ENCODE results near the gene TAGAP.
"Not testable (repeated sequence)": the region's sequence is repeated elsewhere in the genome, so short reads cannot be mapped to it uniquely, and the experiment has no call there.

TAGAP gene

GRCh38 chr6:159043251-159043650 lies 1.5 kb downstream of the TAGAP start:
- no peak for DNase-seq

GRCh38 chr6:159042826-159043181 lies 2.0 kb downstream of the TAGAP start:
- no peak for DNase-seq

DNA sequence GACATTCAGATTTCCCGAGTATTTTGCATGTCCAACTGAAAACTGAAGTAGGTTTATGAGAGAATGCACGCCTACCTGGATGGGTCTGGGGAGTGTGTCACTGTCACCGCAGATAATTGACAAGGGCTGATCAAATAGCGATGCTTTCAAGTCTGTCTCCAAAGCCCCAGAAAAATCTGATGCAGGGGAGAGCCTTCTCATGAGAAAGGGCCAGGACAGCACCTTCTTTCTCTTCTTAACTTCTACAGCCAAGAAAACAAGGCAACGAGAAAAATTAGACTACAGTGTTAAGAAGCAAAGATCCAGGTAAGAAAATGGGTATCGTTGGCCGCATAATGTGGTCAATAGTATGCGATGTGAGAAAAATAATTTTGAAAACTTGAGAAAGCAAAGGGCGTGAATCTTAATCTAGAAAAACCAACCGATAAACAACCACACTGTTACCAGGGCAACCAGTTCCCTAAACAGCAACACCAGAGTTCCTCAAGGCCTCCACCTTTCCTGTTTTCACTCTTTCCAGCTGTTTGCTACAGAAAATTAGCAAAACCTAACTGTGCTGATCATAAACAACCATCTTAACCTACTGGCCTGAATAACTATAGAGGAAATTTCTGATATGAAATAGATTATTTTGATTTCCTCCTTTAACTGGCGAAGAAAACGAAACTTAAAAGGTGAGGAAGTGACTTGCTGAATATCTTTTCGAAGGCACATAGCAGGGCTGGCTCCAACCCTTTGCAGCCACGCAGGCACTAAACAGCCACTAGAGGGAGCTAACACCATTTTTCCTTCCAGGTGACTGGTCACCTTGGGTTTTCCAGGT lies 2.6 kb downstream of the TAGAP start:
- peak; percentile 85 for DNase-seq

DNA sequence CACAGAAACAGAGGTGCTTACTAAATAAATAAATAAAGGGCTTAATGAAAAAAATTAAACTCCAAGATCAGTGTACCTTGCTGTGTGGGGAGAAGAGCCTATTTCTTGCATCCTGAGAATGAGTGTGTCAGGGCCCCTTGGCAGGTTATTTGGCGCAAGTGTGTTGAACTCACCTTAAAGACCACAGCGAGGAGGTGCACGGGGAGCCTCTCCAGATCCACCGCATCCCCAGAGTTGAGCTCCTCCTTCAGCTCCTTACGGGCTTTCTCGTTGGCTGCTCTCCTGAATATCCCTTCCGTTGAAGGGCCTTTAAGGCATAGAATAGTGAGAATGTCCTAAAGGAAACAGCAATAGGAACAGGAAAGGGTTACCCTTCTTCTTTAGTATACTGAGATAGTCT lies 3.6 kb downstream of the TAGAP start:
- DNase-seq = no peak

GRCh38 chr6:159039885-159040258 lies 4.9 kb downstream of the TAGAP start:
- no peak for DNase-seq

GRCh38 chr6:159038914-159039884 lies 5.6 kb downstream of the TAGAP start:
- no peak for DNase-seq

DNA sequence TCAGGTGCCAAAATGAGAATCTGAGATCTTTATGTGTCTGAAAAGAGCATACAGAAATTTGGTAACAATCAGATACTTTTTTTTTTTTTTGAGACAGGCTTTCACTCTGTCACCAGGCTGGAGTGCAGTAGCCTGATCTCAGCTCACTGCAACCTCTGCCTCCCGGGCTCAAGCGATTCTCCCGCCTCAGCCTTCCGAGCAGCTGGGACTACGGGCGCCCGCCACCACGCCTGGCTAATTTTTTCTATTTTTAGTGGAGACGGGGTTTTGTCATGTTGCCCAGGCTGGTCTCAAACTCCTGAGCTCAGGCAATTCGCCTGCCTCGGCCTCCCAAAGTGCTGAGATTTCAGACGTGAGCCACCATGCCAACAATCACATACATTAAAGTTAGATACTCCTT lies 6.5 kb downstream of the TAGAP start:
- DNase-seq = not testable (repeated sequence)

- DNase-seq = no peak
Observed at GRCh38 chr6:159037756-159038290, 7.0 kb downstream of the TAGAP start.

- peak; percentile 76 for DNase-seq
Observed at GRCh38 chr6:159036673-159037072, 8.1 kb downstream of the TAGAP start.

GRCh38 chr6:159035891-159036290 lies 8.9 kb downstream of the TAGAP start:
- peak; percentile 73 for DNase-seq

DNA sequence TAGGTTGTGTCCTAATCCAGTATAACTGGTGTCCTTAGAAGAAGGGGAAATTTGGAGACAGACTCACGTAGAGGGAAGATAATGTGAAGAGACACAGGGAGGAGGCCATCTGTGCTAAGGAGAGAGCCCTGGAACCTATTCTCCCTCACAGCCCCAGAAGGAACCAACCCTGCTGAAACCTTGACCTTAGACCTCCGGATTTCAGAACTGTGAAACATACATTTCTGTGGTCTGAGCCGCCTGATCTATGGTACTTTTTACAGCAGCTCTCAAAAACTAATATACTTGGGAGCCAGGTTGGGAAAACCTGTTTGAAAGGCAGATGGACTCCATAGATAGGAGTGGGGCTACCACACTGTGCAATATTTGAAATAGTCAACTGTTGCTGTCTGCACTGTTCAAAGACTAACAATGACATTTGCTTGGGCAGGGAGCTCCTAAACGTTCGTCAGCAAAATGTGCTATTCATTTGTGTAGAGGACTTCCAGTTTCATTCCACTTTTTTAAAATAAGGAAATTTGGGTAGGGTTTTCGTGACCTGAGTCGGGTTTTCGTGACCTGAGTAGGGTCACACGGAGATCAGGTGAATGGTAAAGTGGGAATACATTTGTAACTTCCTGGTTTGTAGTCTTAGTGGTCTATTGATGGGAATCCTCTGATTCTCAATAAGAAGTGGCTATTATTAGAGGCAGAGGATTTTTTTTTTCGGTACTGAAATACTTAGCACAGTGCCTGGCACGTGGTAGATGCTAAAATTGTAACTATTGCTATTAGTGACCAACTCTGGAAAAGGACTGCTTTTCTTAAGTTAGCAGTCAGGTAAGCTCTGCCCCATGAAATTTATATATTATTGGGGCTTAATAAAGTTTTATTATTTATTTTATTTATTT lies 11.4 kb downstream of the TAGAP start:
- no peak for DNase-seq

DNA sequence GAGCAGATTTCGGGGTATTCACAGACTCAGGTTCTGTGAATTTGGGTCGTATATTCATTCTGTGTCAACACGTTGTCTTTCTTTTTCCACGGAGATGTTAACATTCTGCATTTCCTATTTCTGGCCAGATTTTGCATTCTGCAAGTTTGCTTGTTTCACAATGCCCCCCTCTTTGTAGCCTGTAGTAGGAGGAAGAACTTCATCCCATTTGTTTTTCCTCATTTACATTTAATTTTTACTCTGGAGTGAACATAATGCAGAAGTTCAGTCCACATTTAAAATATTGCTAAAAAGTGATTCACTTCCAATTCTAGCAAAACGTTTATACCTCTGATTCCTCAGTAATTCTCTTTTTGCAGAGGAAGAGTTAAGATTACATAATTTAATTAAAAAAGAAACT lies 12.9 kb downstream of the TAGAP start:
- DNase-seq = no peak

- no peak for DNase-seq
Observed at GRCh38 chr6:159030168-159030567, 14.6 kb downstream of the TAGAP start.

- DNase-seq = not testable (repeated sequence)
Observed at GRCh38 chr6:159025224-159025623, 19.6 kb downstream of the TAGAP start.

GRCh38 chr6:159023893-159024292 lies 20.9 kb downstream of the TAGAP start:
- no peak for DNase-seq

DNA sequence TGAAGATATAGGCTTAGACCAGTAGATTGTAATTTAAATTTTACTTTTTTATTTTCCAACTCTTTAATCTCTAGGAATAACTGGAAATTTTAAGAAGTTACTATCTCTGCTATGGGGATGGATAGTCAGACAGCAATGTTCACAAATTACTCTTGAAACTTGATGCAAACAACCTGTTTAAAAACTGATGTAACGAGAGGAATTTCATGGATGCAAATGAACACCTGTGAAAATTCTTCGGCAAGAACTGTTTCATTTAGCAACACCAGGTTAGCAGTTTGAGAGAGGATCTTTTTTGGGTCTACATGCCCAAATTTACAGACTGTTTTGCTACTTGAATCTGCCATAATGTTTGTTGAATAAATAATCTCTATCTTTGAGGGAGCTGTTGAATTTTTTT lies 24.8 kb downstream of the TAGAP start:
- DNase-seq = no peak

DNA sequence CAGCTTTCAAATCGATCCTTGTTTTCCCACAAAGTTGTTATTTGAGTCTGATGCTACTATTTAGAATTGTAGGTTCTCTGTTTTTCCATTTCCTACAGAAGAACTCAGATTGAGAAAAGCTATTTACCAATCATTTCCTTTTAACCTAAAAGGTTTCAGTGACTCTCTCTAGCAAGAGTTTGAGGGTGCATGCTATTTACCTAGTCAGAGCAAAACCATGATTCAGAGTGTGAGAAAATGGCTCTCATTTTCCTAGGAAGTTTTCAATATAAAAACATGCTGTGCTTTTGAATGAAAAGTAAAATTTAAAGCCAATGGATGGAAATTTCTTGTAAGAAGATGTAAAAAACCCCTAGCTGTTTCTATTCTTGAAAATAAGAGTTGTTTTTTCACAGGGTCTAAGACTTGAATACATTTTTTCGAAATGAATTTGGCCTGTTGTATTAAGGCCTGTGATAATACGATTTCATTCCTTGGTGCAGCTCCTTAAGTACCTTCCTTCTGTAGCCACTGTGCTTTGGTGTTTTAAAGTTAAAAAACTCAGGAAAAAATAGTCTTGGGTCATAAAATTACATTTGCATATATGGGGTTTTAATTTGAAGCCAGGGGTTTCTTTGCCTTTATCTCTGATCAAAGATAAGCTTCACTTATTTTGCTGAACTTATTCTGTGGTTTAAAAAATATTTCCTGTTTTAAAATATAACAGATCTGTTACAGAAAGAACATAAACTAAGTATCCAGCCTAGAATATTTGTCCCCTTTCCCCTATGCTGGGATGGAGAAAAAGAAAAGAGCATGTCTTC lies 26.8 kb downstream of the TAGAP start:
- no peak for DNase-seq

DNA sequence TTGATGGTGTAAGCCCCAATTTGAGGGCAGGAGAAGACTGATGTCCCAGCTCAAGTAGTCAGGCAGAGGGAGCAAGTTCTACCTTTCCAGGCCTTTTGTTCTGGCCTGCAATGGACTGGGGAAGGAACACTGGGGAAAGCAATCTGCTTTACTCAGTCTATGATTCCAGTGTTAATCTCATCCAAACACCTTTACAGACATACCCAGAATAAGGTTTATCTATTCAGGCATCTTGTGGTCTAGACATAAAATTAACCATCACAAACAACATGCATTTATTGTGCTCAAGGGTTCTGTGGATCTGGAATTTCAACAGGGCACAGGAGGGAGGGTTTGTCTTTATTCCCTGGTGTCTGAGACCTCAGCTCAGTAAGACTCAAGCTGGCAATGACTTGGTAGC lies 30.4 kb downstream of the TAGAP start:
- no peak for DNase-seq

DNA sequence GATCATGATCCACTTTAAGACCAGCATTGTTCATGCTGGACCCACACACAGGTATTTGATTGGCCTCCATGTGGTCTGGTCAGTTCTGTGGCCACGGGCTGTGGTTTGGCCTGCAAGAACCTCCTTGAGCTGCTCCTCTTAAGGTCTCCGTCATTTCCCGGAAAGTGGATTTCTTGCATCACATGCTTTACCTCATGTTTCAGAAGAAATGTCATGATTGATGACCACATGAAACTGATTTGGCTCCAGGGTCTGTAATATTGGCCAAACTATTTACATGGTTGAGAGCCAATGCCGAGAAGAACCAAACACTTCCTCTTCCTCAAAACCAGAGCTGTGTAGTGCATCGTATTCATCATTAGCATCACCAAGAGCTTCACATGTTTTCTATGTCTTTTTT lies 31.6 kb downstream of the TAGAP start:
- no peak for DNase-seq

GRCh38 chr6:159012201-159012600 lies 32.6 kb downstream of the TAGAP start:
- DNase-seq = no peak

GRCh38 chr6:159010037-159010612 lies 34.7 kb downstream of the TAGAP start:
- not testable (repeated sequence) for DNase-seq
